ENCODE results near the gene IMMP2L.

GRCh38 chr7:111392294-111392693 lies 170.0 kb downstream of the IMMP2L start:
- TF ChIP-seq ELF4 (IDR thresholded peaks at IDR 0.05) = no peak
- no peak for TF ChIP-seq SP1 (IDR thresholded peaks at IDR 0.05)
- no peak for TF ChIP-seq HDGF (IDR thresholded peaks at IDR 0.05; ENCODE audit: borderline replicate concordance)
- no peak for TF ChIP-seq CTBP1 (IDR thresholded peaks at IDR 0.05; ENCODE audit: borderline replicate concordance)
